Endothelial cell of umbilical vein (primary cell): ENCODE results near the gene ZNF831.

Experiments used
- CTCF ChIP-seq, 2 donors: IDR thresholded peaks; 1 replicate in 1 of 2; 2 replicates in 1 of 2; pipeline ENCODE4 v1.5.1; 2011; ENCODE audit warnings: low read length in 2 of 2, mild to moderate bottlenecking in 2 of 2, moderate library complexity in 2 of 2, control low read depth in 1 of 2, inconsistent platforms in 1 of 2, low read depth in 1 of 2; ENCODE audit not compliant: insufficient read depth in 1 of 2; ENCODE audit errors: extremely low read depth in 1 of 2
- EZH2 ChIP-seq: IDR thresholded peaks from 2 replicates; pipeline ENCODE4 v1.6.1; 2012; ENCODE audit warnings: borderline replicate concordance, low read depth, mild to moderate bottlenecking, moderate library complexity, low read length, inconsistent platforms; ENCODE audit not compliant: severe bottlenecking
- FOS ChIP-seq: IDR thresholded peaks from 2 replicates; pipeline ENCODE4 v1.6.1; 2011; ENCODE audit warnings: mild to moderate bottlenecking, low read length, moderate library complexity, borderline replicate concordance; ENCODE audit not compliant: insufficient read depth
- GATA2 ChIP-seq: IDR thresholded peaks from 2 replicates; pipeline ENCODE4 v1.7.0; 2011; ENCODE audit warnings: low read depth, mild to moderate bottlenecking, moderate library complexity, mixed read lengths, low read length; ENCODE audit not compliant: insufficient read length, insufficient read depth
- JUN ChIP-seq: IDR thresholded peaks from 2 replicates; pipeline ENCODE4 v1.6.1; 2011; ENCODE audit warnings: borderline replicate concordance, low read depth; ENCODE audit not compliant: insufficient read length, insufficient read depth
- MAX ChIP-seq: IDR thresholded peaks from 2 replicates; pipeline ENCODE4 v1.6.1; 2011; ENCODE audit not compliant: insufficient read depth, insufficient read length
- MYC ChIP-seq: IDR thresholded peaks from one replicate; pipeline ENCODE4 v1.6.1; 2011; ENCODE audit warnings: mild to moderate bottlenecking, low read depth, low read length
- POLR2A ChIP-seq: IDR thresholded peaks from 2 replicates; pipeline ENCODE4 v1.6.1; 2012; ENCODE audit warnings: low read depth, mild to moderate bottlenecking, control low read depth, low read length
- POLR2AphosphoS5 ChIP-seq: IDR thresholded peaks from 2 replicates; pipeline ENCODE4 v1.6.1; 2012; ENCODE audit warnings: low read depth, mild to moderate bottlenecking, control low read depth, low read length, moderate library complexity; ENCODE audit not compliant: insufficient read depth

- no peak for TF ChIP-seq CTCF (IDR thresholded peaks at IDR 0.05; ENCODE audit: extremely low read depth in 1 of 2, insufficient read depth in 1 of 2, low read depth in 1 of 2, low read length in 2 of 2)
- TF ChIP-seq POLR2A, result no peak
- no peak for TF ChIP-seq MYC
- no peak for TF ChIP-seq EZH2
- TF ChIP-seq JUN, result no peak
- TF ChIP-seq MAX, result no peak
- no peak for TF ChIP-seq POLR2AphosphoS5
- TF ChIP-seq FOS, result no peak
- no peak for TF ChIP-seq GATA2
Observed at GRCh38 chr20:59259946-59260345, 96.3 kb downstream of the ZNF831 start.
